GM21825 (cell line): ENCODE data around the gene SLC39A1.
"Not testable (repeated sequence)": the region's sequence is repeated elsewhere in the genome, so short reads cannot be mapped to it uniquely, and the experiment has no call there.

ENCODE experiments used
- ATAC-seq: cut with Tn5 transposase; IDR thresholded peaks from one replicate; pipeline ENCODE4 v1.9.1; 2021; ENCODE audit warnings: mild to moderate bottlenecking, moderate library complexity; ENCODE audit not compliant: unreplicated experiment

SLC39A1 gene

DNA sequence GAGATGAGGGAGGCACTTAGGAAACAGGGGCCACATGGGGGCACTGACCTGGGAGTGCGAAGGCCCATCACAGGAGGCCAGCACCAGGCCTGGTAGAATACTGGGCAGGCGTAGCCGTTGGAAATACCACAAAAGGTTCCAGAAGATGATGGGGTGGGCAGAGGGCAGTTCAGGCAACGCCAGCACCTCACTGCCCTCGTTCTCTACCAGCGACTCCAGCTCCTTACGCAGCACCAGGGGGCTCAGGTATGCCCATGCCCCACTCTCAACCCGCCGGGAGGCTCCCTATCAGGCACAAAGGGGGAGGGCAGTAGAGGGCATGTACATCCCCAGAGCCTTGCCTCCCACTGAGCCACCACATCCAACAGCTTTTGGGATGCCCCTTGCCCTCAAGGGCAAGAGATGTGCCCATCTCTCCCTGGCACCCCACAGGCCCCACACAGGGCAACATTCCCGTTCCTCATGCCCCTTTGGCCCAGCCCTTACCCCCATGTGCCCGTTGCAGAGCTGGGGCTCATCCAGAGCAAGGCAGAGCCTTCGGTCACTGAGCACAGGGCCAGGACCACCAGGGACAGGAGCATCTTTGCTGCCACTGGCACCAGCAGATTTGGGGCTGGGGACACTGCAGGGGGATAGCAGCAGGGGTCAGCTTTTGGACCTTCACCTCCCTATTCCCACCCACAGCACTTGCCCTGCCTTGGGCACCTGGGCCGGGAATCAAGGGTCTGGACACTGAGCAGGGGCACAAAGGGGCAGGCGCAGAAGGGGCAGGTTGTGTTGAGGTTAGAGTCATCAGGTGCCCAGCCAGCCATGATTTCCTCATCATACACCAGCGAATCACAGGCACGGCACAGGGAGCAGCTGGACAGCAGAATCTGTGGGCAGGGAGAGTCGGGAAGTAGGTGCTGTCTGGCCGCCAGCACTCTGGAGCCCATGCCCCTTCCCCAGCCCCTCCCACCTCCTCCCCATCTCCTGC, 30.9 kb downstream of the SLC39A1 start:
- ATAC-seq = no peak

- no peak for ATAC-seq
These were observed 33.1 kb downstream of the SLC39A1 start for GRCh38 chr1:153929981-153930948.

DNA sequence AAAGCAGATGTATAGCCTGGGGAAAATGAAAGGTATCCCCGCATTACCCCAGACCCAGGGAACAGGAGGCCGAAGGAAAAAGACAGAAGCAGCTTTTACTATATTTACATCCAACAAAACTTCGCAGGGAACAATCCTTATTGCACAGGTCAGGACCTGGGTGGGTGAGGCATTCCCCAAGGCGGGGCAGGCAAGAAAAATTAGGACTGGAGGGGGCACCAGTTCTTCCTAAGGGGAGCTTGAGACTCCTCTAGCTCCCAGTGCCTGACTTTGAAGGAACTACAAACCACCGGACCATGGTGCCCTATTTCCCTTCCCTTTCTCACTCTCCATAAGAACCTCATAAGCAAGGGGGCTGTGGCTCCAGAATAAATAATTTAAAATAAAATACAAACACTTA, 33.9 kb downstream of the SLC39A1 start:
- ATAC-seq = no peak

DNA sequence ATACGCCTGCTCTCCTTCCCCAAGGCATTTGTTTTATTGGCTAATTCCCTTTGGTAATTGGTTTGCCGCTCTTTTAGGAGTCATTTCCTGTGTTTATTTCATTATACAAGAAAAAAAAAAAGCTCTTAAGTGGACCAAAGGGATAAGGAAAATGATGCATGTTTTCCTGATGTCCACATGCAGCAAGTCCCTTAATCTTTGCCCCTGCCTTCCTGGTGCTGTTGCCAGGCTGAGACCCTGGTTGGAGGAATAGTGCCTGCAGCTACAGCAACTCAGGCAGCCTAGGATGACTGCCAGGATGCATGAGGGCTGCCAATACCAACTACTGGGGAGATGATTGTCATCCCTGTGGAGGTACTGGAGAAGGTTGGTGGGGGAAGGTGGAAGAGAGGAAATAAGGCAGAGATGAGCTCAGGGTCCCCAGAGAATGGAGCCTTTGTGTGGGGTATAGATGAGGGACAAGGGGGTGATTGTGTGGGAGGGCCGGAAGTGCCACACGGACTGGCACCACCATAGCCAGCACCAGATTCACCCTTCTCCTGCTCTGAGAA, 34.5 kb downstream of the SLC39A1 start:
- ATAC-seq = no peak

DNA sequence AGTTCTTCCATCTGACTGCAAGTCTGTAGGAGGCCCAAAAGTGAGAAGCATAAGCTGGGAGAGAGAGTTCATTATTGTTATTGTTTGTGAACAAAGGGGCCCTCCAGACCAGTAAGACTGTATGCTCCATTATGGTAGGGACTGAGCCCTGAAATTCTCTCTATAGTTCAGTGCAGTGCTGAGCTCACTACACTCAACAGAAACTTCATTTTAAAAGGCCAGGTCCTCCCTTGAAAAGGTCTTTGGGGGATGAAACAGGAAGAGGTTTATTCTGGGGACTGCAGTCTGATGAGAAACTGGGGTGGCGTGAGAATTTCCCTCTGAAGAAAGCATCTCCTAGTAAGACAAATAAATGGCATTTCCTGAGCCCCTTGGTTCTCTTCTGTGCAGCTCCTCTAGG, 35.1 kb downstream of the SLC39A1 start:
- no peak for ATAC-seq

GRCh38 chr1:153926405-153926804, 36.9 kb downstream of the SLC39A1 start:
- ATAC-seq = no peak

GRCh38 chr1:153922972-153923925, 40.1 kb downstream of the SLC39A1 start, which contains the start of gene GATAD2B:
TSS of gene GATAD2B (minus strand) at chr1:153922972. CDS start at chr1:153828347, 94,625 bp downstream.
- peak; percentile 86 for ATAC-seq

DNA sequence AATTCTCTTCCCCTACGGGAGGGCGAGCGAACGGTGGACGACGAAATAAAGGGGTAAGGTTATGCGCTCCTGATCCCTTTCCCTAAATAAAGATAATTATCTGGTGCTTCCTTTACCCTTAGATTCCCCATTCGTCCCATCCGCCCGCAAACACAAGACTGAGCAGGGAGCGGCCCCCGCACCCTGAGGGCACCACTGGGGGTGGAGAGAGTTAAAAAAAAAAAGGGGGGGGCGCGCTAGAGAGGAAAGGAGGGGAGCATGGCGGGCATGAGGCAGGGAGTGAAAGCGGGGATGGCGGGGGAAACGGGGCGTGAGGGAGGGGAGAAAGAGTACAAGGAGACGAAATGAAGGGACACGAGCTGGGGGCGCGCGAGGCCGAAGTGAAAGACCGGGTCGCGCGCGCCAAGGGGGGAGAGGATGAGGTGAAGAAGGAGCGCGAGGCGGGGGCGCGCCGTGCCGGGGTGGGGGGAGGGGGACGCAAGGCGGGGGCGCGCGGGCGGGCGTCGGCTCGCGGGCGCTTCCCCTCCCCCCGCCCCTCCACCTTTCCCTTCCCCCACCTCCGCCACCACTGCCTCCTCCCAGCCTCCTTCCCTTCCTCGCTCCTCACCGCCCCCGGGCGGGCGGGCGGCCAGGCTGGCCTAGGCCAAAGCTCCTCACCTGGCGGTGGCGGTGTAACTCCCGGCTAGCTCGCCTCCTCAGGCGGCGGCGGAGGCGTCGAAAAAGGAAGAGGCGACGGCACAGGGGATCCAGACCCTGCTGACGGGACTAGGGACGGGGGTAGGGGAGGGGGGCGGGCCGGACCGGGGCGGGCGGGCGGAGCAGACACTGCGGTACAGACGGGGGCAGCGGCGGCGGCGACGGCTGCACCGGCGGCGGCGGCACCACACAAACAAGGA, 41.0 kb downstream of the SLC39A1 start:
- ATAC-seq = peak; percentile 35

GRCh38 chr1:153921803-153922075, 41.6 kb downstream of the SLC39A1 start:
- ATAC-seq = no peak

- no peak for ATAC-seq
These were observed 42.1 kb downstream of the SLC39A1 start for GRCh38 chr1:153921080-153921802.

DNA sequence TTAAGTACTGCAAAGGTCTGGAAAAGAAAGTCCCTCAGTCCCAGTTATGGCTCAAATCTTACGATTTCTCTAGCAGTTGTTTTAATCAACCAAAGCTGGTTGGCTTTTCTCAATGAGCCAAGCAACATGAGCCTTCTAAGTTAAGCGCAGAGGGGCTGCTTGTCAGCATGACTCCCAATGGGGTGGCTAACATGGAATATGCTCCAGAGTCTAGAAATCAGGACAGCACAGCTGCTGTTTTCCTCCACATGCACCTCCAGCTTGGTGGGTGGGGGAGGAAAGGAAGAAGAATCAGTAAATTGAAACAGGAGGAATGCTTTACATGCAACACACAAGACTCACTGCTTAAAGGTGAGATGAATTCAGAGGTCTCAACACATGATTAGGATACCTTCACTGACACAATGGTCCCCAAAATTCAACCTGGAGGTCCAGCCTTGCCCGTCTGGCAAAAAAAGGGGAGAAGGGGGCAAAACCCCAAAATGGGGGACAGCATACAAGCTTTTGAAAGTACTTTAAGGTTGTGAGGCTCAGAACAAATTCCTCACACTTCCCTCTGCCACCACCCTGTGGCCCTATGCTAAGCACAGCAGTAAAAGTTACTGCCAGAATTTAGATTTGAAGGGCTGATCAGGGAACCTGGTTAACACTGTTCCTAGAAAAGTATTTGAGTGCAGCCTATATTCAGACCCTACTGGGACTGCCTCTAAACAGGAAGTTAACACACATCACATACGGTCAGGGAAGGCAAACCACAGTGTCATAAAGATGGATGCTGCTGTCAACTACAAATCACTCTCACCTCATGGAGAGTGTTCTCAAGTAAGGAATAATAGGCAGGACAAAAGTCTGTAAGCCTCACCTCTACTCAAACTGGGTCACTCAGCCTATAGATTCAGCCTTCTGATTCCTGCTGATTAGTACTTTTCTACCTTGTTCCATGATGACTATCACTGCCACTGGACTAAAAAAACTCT, 43.2 kb downstream of the SLC39A1 start:
- ATAC-seq = no peak

GRCh38 chr1:153916297-153916696, 47.0 kb downstream of the SLC39A1 start:
- no peak for ATAC-seq

DNA sequence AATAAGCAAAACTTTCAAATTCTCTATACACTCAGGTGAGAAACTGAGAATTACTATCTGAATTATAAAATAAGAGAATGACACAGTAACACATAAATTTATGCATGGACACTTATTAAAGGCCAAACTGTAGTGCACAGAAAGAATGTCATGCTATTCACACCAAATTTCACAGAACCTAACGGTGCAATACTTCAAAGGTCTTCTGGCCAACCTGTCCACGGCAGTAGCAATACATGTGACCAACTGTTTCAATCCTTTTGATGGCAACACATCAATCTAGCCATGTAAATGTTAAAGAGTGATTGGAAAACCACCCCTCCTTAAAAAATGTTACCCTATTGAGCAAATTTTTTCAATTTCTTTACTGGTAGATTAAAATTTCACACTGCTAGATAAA, 51.0 kb downstream of the SLC39A1 start:
- ATAC-seq = no peak

DNA sequence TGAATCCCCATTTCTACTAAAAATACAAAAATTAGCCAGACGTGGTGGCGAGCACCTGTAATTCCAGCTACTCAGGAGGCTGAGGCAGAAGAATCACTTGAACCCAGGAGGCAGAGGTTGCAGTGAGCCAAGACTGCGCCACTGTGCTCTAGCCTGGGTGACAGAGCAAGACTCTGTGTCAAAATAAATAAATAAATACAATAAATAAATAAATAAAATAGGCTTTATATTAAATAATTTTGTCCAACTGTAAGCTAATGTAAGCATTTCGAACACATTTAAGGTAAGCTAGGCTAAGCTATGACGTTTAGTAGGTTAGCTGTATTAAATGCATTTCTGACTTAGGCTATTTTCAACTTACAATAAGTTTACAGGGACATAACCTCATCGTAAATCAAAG, 52.8 kb downstream of the SLC39A1 start:
- ATAC-seq = not testable (repeated sequence)
